ENCODE measurements around the gene HDAC11. TPM values are rescaled to one million over a fixed set of nuclear protein-coding genes. Genes with fewer than 3 reads are reported as not detected.

Gene HDAC11
- total and polyA plus RNA-seq, 9 of the 15 experiments (the other 6 are each of a cell fraction or from before 2014, with no cell fraction given), result 0.60 to 6.0 (median 4.5) TPM

- no peak for TF ChIP-seq GTF2B (IDR thresholded peaks at IDR 0.05; ENCODE audit: extremely low read depth, insufficient read length)
Observed at GRCh38 chr3:13495921-13496723, 16.0 kb downstream of the HDAC11 start (continued).

GRCh38 chr3:13496879-13497278, 16.8 kb downstream of the HDAC11 start:
- H4K20me1 ChIP-seq (replicated peaks; ENCODE audit: control insufficient read depth, insufficient read depth, low read length), result peaks cover 24% of the 10 kb centered on the region
- no peak for ATAC-seq
- in situ Hi-C loops (cut with MboI) (loop anchor here (5.0 to 10.0 kb wide), 2 partner anchors 150 to 388 kb away; partner anchors contain the start of gene WNT7A), intact Hi-C loops (cut with micrococcal nuclease) (loop anchor here (1.0 to 5.0 kb wide), 3 partner anchors 40 to 385 kb away; partner anchors contain the start of gene WNT7A)
- ChIA-PET POLR2A (interaction anchor here (0.6 to 1.8 kb wide), 5 partner anchors 34 to 167 kb away, joined by 3 to 5 read pairs (median 3); no protein-coding TSS in a partner anchor), CTCF (ENCODE audit: low intra/inter-chr PET ratio) (interaction anchor here (0.6 to 5.3 kb wide), 5 partner anchors 139 to 158 kb away, joined by 3 to 138 read pairs (median 5); no protein-coding TSS in a partner anchor)
- H3K4me2 ChIP-seq (ENCODE audit: insufficient read depth, low read length), result no peak overlapping the region
- H3K4me3 ChIP-seq, result no peak overlapping the region
- no peaks in the 10 kb centered on the region for H3K27me3 ChIP-seq (ENCODE audit: control insufficient read depth in 2 of 2, insufficient read depth in 2 of 2, low read length in 2 of 2)
- no peak overlapping the region for H2AFZ ChIP-seq (ENCODE audit: low read depth, low read length)
- no peaks in the 10 kb centered on the region for H3K9me3 ChIP-seq (replicated peaks; ENCODE audit: control insufficient read depth, insufficient read depth, low read depth, low read length)
- H3K36me3 ChIP-seq (ENCODE audit: control insufficient read depth, insufficient read depth, low read length), result no peaks in the 10 kb centered on the region
- no peak overlapping the region for H3K9ac ChIP-seq (ENCODE audit: insufficient read depth in 1 of 2, low read depth in 2 of 2, low read length in 2 of 2)
- DNase-seq (ENCODE audit: extremely low read depth in 1 of 4, low spot score in 3 of 4), result no peak
- 13% methylated on average over 6 of the region's 6 CpGs for WGBS (ENCODE audit: insufficient coverage, low coverage, missing lambda C conversion rate)
- peak; percentile 26 for FAIRE-seq
- no TSS peak for BruUV-seq (replicated peaks)
- no peaks in the 10 kb centered on the region for H3K9me1 ChIP-seq (ENCODE audit: control insufficient read depth, insufficient read depth, low read length)
- H3K27ac ChIP-seq (ENCODE audit: extremely low read depth, low read depth, low read length), result no peak overlapping the region
- H3K4me1 ChIP-seq (replicated peaks in 1 of 2; ENCODE audit: control insufficient read depth in 2 of 2, insufficient read depth in 2 of 2, low read length in 2 of 2), result peaks cover 0 to 16% of the 10 kb centered on the region in 2 experiments; a peak in 3 of 5 replicates
- H3K79me2 ChIP-seq (ENCODE audit: control insufficient read depth, insufficient read depth, low read length), result no peaks in the 10 kb centered on the region
- TF ChIP-seq ETS2 (tag; IDR thresholded peaks at IDR 0.05; ENCODE audit: borderline replicate concordance, poor library complexity, severe bottlenecking) (no peak), CHD7 (IDR thresholded peaks at IDR 0.05; ENCODE audit: low read depth, low read length) (peak; percentile 92), EGR1 (conservative IDR thresholded peaks at IDR 0.05) (0 out of 2 replicates have a peak, but pooled peaks have one; percentile 28)

Measured in K562 (cell line).